ENCODE data around the gene ZIC4.

ZIC4 gene

GRCh38 chr3:147418371-147418781 is 12.0 kb upstream of the ZIC4 start:
- DNase-seq (ENCODE audit: low read depth) = no peak
- no peak overlapping the region for H3K4me3 ChIP-seq (ENCODE audit: low read length)
- TF ChIP-seq CTCF (IDR thresholded peaks at IDR 0.05; ENCODE audit: insufficient read depth, low read depth, low read length, missing control alignments) = no peak

GRCh38 chr3:147417551-147418295 is 11.4 kb upstream of the ZIC4 start:
- DNase-seq (ENCODE audit: low read depth) = no peak
- no peak overlapping the region for H3K4me3 ChIP-seq (ENCODE audit: low read length)
- TF ChIP-seq CTCF (IDR thresholded peaks at IDR 0.05; ENCODE audit: insufficient read depth, low read depth, low read length, missing control alignments) = no peak

GRCh38 chr3:147416931-147417330 is 10.6 kb upstream of the ZIC4 start:
- H3K4me3 ChIP-seq (ENCODE audit: low read length) = no peak overlapping the region
- no peak for TF ChIP-seq CTCF (IDR thresholded peaks at IDR 0.05; ENCODE audit: insufficient read depth, low read depth, low read length, missing control alignments)
- no peak for DNase-seq (ENCODE audit: low read depth)

GRCh38 chr3:147415874-147416273 is 9.5 kb upstream of the ZIC4 start:
- no peak for DNase-seq (ENCODE audit: low read depth)
- no peak for TF ChIP-seq CTCF (IDR thresholded peaks at IDR 0.05; ENCODE audit: insufficient read depth, low read depth, low read length, missing control alignments)
- no peak overlapping the region for H3K4me3 ChIP-seq (ENCODE audit: low read length)

GRCh38 chr3:147415286-147415685 is 8.9 kb upstream of the ZIC4 start:
- H3K4me3 ChIP-seq (ENCODE audit: low read length) = no peak overlapping the region
- DNase-seq (ENCODE audit: low read depth) = no peak
- no peak for TF ChIP-seq CTCF (IDR thresholded peaks at IDR 0.05; ENCODE audit: insufficient read depth, low read depth, low read length, missing control alignments)

GRCh38 chr3:147414390-147415138 is 8.2 kb upstream of the ZIC4 start:
- DNase-seq (ENCODE audit: low read depth) = no peak
- no peak overlapping the region for H3K4me3 ChIP-seq (ENCODE audit: low read length)
- no peak for TF ChIP-seq CTCF (IDR thresholded peaks at IDR 0.05; ENCODE audit: insufficient read depth, low read depth, low read length, missing control alignments)

Data from epithelial cell of esophagus (primary cell).